K562 (cell line): ENCODE results near the gene FBXO11. TPM values are rescaled to one million over a fixed set of nuclear protein-coding genes. Genes with fewer than 3 reads are reported as not detected.

Experiments
- ARID1B ChIP-seq: fragments of 450-650 bp; IDR thresholded peaks from 2 replicates; pipeline ENCODE4 v1.6.1; 2016; ENCODE audit warnings: antibody characterized with exemption, mild to moderate bottlenecking, inconsistent platforms
- CXXC5 ChIP-seq: fragments of 250-450 bp; sonication (Bioruptor Pico); IDR thresholded peaks from 2 replicates; pipeline ENCODE4 v1.8.0; 2022; ENCODE audit warnings: inconsistent platforms, mild to moderate bottlenecking, moderate library complexity
- ELF1 ChIP-seq: fragments of 200-800 bp; sonication (Bioruptor generic); IDR thresholded peaks from 2 replicates; pipeline ENCODE4 v1.6.1; 2016; ENCODE audit warnings: missing genetic modification characterization, missing compliant biosample characterization
- ESRRB ChIP-seq: fragments of 250-450 bp; sonication (Bioruptor Pico); IDR thresholded peaks from 2 replicates; pipeline ENCODE4 v1.5.0; 2020; ENCODE audit warnings: mild to moderate bottlenecking, moderate library complexity, borderline replicate concordance
- MTA3 ChIP-seq: fragments of 450-650 bp; formaldehyde crosslinking; IDR thresholded peaks from 2 replicates; pipeline ENCODE4 v1.6.1; 2017; ENCODE audit warnings: mild to moderate bottlenecking, borderline replicate concordance
- NEUROD1 ChIP-seq: fragments of 150-350 bp; IDR thresholded peaks from 2 replicates; pipeline ENCODE4 v1.6.1; 2014; ENCODE audit warnings: borderline replicate concordance, low read length, low read depth; ENCODE audit not compliant: partially characterized antibody
- NRF1 ChIP-seq, 2 experiments: fragments of 450-650 bp; IDR thresholded peaks in 1 of 2; conservative IDR thresholded peaks in 1 of 2; 2 replicates each; pipeline ENCODE4 v1.6.1; 2014; ENCODE audit warnings: mild to moderate bottlenecking in 2 of 2
- PHB2 ChIP-seq: fragments of 450-650 bp; IDR thresholded peaks from 2 replicates; pipeline ENCODE4 v1.6.1; 2017; ENCODE audit warnings: low read depth
- POLR2A ChIP-seq: fragments of 450-650 bp; conservative IDR thresholded peaks from 2 replicates; pipeline ENCODE4 v1.6.1; 2016
- PPARD ChIP-seq: fragments of 250-450 bp; sonication (Bioruptor Pico); IDR thresholded peaks from 2 replicates; pipeline ENCODE4 v1.8.0; 2022; ENCODE audit warnings: inconsistent platforms, mild to moderate bottlenecking, moderate library complexity
- RAD51 ChIP-seq: fragments of 450-650 bp; IDR thresholded peaks from 2 replicates; pipeline ENCODE4 v1.7.1; 2016; ENCODE audit warnings: low read depth, mild to moderate bottlenecking, borderline replicate concordance
- RFX7 ChIP-seq: fragments of 250-450 bp; sonication (Bioruptor Pico); IDR thresholded peaks from 2 replicates; pipeline ENCODE4 v1.5.1; 2021; ENCODE audit warnings: mild to moderate bottlenecking
- SMC3 ChIP-seq: conservative IDR thresholded peaks from 2 replicates; pipeline ENCODE4 v1.6.1; 2011; ENCODE audit warnings: low read depth, low read length, improper control_type of control experiment; ENCODE audit not compliant: insufficient read depth
- XRCC4 ChIP-seq: IDR thresholded peaks from one replicate; pipeline ENCODE4 v1.6.1; 2011; ENCODE audit not compliant: insufficient read depth, insufficient read length; ENCODE audit errors: extremely low read depth
- ZC3H11A ChIP-seq: IDR thresholded peaks from 2 replicates; pipeline ENCODE4 v1.6.1; 2012; ENCODE audit warnings: low read depth, low read length, improper control_type of control experiment
- ZFP36 ChIP-seq: fragments of 150-350 bp; IDR thresholded peaks from 2 replicates; pipeline ENCODE4 v1.6.1; 2018; ENCODE audit warnings: low read length, low read depth; ENCODE audit not compliant: partially characterized antibody
- ZKSCAN8 ChIP-seq: fragments of 200-800 bp; sonication (Bioruptor generic); IDR thresholded peaks from 2 replicates; pipeline ENCODE4 v1.6.1; 2016; ENCODE audit warnings: missing genetic modification characterization, missing compliant biosample characterization
- ZNF41 ChIP-seq: fragments of 250-450 bp; sonication (Bioruptor Pico); conservative IDR thresholded peaks from 2 replicates; pipeline ENCODE4 v1.4.0; 2020; ENCODE audit warnings: mild to moderate bottlenecking
- polyA plus RNA-seq, 8 experiments: library from polyadenylated mRNA; depleted of rRNA in 4 of 8; stranded (reverse) in 5 of 8; unstranded in 3 of 8; fragments of >200 nt; fragmentation: Nextera tagmentation in 2 of 8; fragmentation: Illumina TruSeq in 1 of 8; extraction: Ambion mirVana in 2 of 8; extraction: Trizol in 1 of 8; gene quantifications; 2 replicates each; pipeline versions ENCODE4 v1.2.1 to v1.2.3, GENCODE V29; 2011 to 2014; ENCODE audit warnings: inconsistent platforms in 1 of 8, missing spikeins in 1 of 8
- total RNA-seq, 7 experiments: library from RNA; depleted of rRNA in 6 of 7; stranded (reverse); fragments of >200 nt in 6 of 7; fragmentation: Illumina TruSeq in 2 of 7; extraction: Trizol in 2 of 7; gene quantifications; 2 replicates each; pipeline versions ENCODE4 v1.2.1 to v1.2.3, GENCODE V29; 2011 to 2021; ENCODE audit warnings: low replicate concordance in 1 of 7
- TF ChIP-seq, protein P1 (sequence below): IDR thresholded peaks from 3 replicates; pipeline ENCODE4 v1.6.1; 2011; ENCODE audit warnings: borderline replicate concordance, mild to moderate bottlenecking; ENCODE audit not compliant: insufficient read length, insufficient read depth
- TF ChIP-seq, protein P2 (sequence below): fragments of 450-650 bp; IDR thresholded peaks from 2 replicates; pipeline ENCODE4 v1.6.1; 2016; ENCODE audit warnings: antibody characterized with exemption
- TF ChIP-seq, protein P3 (sequence below): fragments of 250-450 bp; sonication (Bioruptor Pico); IDR thresholded peaks from 2 replicates; pipeline ENCODE4 v1.8.0; 2021; ENCODE audit warnings: moderate library complexity, mild to moderate bottlenecking, inconsistent platforms
- TF ChIP-seq, protein P4 (sequence below): fragments of 250-450 bp; sonication (Bioruptor Pico); IDR thresholded peaks from 2 replicates; pipeline ENCODE4 v1.4.0; 2020; ENCODE audit warnings: mild to moderate bottlenecking, moderate library complexity

FBXO11 gene
- total and polyA plus RNA-seq, 9 of the 15 experiments (the other 6 are each of a cell fraction or from before 2014, with no cell fraction given), result 8.8 to 44.5 (median 24.1) TPM

DNA sequence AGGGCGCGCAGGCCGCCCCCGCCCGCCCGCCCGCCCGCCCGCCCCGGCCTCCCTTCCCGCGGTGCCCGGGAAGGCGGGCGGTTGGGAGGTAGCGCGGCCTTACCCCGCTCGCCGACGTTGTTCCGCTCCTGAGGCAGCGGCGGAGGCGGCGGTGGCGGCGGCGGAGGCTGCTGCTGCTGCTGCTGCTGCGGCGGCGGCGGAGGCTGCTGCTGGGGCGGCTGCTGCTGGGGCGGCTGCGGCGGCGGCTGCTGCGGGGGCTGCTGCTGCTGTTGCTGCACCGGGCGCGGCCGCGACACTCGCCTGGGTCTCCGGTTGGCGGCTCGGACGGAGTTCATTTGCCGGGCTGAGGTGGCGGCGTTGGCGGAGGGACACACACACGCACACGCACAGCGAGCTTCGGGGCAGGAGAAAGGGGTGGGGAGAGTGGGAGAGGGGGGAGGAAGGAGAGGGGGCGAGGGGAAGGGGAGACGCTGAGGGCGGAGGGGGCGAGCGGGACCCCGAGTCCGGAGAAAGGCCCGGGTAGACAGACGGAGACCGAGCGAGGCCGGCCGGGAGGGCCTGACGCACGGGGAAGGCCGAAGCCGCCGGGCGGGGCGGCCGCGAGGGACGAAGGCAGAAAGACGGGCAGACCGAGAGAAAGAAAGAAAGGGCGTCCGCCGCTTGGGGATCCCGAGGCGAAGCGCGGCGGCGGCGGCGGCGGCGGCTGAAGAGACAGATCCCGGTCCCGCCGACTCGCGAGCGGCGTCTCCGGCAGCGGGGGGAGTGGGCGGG, 727 bp downstream of the FBXO11 start (continued):
- TF ChIP-seq, protein P1, sequence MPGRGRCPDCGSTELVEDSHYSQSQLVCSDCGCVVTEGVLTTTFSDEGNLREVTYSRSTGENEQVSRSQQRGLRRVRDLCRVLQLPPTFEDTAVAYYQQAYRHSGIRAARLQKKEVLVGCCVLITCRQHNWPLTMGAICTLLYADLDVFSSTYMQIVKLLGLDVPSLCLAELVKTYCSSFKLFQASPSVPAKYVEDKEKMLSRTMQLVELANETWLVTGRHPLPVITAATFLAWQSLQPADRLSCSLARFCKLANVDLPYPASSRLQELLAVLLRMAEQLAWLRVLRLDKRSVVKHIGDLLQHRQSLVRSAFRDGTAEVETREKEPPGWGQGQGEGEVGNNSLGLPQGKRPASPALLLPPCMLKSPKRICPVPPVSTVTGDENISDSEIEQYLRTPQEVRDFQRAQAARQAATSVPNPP, result no peak
- TF ChIP-seq PPARD (CRISPR knock-in tag), result no peak
- no peak for TF ChIP-seq ZKSCAN8
- TF ChIP-seq ESRRB (CRISPR knock-in tag), result no peak
- TF ChIP-seq, protein P2, sequence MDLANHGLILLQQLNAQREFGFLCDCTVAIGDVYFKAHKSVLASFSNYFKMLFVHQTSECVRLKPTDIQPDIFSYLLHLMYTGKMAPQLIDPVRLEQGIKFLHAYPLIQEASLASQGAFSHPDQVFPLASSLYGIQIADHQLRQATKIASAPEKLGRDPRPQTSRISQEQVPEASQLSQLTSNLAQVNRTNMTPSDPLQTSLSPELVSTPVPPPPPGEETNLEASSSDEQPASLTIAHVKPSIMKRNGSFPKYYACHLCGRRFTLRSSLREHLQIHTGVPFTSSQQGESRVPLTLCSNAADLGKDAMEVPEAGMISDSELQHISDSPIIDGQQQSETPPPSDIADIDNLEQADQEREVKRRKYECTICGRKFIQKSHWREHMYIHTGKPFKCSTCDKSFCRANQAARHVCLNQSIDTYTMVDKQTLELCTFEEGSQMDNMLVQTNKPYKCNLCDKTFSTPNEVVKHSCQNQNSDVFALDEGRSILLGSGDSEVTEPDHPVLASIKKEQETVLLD, result no peak
- TF ChIP-seq SMC3, result no peak
- TF ChIP-seq XRCC4, result no peak
- TF ChIP-seq, protein P3, sequence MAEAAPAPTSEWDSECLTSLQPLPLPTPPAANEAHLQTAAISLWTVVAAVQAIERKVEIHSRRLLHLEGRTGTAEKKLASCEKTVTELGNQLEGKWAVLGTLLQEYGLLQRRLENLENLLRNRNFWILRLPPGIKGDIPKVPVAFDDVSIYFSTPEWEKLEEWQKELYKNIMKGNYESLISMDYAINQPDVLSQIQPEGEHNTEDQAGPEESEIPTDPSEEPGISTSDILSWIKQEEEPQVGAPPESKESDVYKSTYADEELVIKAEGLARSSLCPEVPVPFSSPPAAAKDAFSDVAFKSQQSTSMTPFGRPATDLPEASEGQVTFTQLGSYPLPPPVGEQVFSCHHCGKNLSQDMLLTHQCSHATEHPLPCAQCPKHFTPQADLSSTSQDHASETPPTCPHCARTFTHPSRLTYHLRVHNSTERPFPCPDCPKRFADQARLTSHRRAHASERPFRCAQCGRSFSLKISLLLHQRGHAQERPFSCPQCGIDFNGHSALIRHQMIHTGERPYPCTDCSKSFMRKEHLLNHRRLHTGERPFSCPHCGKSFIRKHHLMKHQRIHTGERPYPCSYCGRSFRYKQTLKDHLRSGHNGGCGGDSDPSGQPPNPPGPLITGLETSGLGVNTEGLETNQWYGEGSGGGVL (CRISPR knock-in tag), result no peak
- no peak for TF ChIP-seq PHB2
- 0 out of 2 replicates have a peak, but pooled peaks have one; percentile 28 for TF ChIP-seq CXXC5
- TF ChIP-seq, protein P4, sequence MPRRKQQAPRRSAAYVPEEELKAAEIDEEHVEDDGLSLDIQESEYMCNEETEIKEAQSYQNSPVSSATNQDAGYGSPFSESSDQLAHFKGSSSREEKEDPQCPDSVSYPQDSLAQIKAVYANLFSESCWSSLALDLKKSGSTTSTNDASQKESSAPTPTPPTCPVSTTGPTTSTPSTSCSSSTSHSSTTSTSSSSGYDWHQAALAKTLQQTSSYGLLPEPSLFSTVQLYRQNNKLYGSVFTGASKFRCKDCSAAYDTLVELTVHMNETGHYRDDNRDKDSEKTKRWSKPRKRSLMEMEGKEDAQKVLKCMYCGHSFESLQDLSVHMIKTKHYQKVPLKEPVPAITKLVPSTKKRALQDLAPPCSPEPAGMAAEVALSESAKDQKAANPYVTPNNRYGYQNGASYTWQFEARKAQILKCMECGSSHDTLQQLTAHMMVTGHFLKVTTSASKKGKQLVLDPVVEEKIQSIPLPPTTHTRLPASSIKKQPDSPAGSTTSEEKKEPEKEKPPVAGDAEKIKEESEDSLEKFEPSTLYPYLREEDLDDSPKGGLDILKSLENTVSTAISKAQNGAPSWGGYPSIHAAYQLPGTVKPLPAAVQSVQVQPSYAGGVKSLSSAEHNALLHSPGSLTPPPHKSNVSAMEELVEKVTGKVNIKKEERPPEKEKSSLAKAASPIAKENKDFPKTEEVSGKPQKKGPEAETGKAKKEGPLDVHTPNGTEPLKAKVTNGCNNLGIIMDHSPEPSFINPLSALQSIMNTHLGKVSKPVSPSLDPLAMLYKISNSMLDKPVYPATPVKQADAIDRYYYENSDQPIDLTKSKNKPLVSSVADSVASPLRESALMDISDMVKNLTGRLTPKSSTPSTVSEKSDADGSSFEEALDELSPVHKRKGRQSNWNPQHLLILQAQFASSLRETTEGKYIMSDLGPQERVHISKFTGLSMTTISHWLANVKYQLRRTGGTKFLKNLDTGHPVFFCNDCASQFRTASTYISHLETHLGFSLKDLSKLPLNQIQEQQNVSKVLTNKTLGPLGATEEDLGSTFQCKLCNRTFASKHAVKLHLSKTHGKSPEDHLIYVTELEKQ (CRISPR knock-in tag), result no peak
- TF ChIP-seq ZC3H11A, result no peak
- TF ChIP-seq ELF1 (tag), result no peak
- no peak for TF ChIP-seq RFX7 (CRISPR knock-in tag)
- TF ChIP-seq ARID1B, result no peak
- no peak for TF ChIP-seq MTA3
- no peak for TF ChIP-seq POLR2A
- TF ChIP-seq NEUROD1, result no peak
- no peak for TF ChIP-seq ZNF41 (CRISPR knock-in tag)
- no peak for TF ChIP-seq NRF1 (conservative IDR thresholded peaks at IDR 0.05 in 1 of 2, IDR thresholded peaks at IDR 0.05 in 1 of 2)
- TF ChIP-seq RAD51, result no peak
- no peak for TF ChIP-seq ZFP36
